Measurements from ENCODE around the gene TMEM131L.
"Not testable (repeated sequence)": the region's sequence is repeated elsewhere in the genome, so short reads cannot be mapped to it uniquely, and the experiment has no call there.

DNA sequence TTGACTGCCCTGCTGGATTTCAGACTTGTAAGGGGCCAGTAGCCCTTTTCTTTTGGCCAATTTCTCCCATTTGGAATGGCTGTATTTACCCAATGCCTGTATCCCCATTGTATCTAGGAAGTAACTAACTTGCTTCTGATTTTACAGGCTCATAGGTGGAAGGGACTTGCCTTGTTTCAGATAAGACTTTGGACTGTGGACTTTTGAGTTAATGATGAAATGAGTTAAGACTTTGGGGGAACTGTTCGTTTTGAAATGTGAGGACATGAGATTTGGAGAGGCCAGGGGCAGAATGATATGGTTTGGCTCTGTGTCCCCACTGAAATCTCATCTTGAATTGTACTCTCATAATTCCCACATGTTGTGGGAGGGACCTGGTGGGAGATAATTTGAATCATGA lies 200.3 kb downstream of the TMEM131L start:
- TF ChIP-seq POLR2A, POLR2AphosphoS5 (IDR thresholded peaks at IDR 0.05; ENCODE audit: low read depth, low read length): not testable (repeated sequence)

Measured in GM12892 (cell line).